ENCODE measurements around the gene SMARCA1.

- TF ChIP-seq POLR2A (IDR thresholded peaks at IDR 0.05; ENCODE audit: low read length), result no peak
- no peak for TF ChIP-seq GATA1 (IDR thresholded peaks at IDR 0.05; ENCODE audit: low read depth, low read length)
Measured at GRCh38 chrX:129490330-129490729, 33.0 kb downstream of the SMARCA1 start.
